Fibroblast of peridontal ligament (primary cell): ENCODE measurements around the gene BBS1.
A peak's percentile ranks its signal among the peaks of the same experiment; 100 is the strongest.

Experiments used
- DNase-seq: peaks from one replicate; pipeline ENCODE4 v3.0.0-alpha.2; 2010; ENCODE audit errors: extremely low read depth

The BBS1 gene

DNA sequence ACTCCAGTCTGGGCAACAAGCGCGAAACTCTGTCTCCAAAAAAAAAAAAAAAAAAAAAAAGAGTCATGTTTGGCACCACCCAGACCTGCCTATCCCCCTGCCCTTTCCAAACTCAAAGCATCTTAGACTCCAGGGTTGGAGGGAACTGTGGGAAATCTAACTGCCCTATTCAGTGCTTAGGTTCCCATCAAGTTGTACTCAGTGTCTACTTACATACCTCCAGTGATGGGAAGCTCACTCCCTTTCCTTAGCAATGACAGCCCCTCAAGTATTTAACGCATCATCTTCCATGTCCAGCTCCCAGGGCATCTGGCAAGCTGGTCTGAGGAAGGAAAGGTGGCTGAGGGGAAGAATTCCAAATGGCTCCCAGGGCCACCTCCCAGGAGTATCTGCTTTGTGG, 39.3 kb downstream of the BBS1 start:
- no peak for DNase-seq

DNA sequence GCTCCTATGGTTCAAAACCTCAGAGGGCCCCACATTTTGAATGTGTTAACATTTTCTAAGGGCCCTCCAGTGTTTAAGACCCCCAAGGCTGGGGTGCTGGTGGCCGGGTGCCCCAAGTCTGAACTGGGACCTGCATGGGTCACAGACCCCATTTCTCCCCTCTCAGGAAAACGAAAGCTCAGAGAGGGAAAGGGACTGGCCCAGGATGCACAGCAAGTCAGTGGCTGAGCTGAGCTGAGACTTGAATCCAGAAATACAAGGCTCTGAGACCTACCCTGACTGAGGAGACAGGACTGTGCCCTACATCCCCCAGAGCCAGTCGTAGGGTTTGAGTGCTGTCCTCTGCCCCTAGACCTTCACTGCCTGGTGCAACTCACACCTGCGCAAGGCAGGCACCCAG, 40.5 kb downstream of the BBS1 start:
- no peak for DNase-seq

DNA sequence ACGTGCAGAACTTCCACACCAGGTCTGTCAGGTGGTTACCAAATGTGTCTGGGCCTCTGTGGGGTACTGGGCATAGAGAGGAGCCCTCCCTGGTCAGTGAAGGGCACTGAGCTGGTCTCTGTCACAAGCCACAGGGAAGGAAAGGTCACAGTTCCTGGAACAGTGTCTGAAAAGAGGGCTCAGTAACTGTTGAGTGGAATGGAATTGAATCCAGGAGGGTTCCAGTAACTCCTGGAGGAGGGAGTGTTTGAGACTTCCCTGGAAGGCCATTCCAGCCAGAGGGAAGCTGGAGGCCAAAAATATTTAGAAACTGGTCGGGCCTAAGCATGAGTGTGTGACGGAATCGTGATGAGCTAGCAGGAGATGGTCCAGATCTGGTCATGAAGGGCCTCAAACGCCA, 44.2 kb downstream of the BBS1 start:
- no peak for DNase-seq

- DNase-seq, result no peak
Observed at GRCh38 chr11:66555416-66555815, 45.0 kb downstream of the BBS1 start.

DNA sequence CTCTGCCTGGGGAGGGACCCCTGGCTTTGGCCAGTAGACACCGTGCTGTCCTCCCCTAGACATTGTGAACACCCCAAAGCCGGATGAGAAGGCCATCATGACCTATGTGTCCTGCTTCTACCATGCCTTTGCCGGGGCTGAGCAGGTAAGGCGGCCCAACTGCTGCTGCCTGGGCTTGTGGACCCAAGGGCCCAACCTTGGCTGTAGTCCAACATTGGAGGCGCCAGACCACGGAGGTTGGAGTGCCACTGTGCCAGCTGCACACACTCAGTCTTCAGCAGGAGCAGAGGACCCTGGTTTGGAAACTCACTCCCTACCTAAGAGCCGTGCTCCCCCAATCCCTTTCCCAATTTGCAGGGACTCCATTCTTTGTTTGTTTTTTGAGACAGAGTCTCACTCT, 45.7 kb downstream of the BBS1 start:
- no peak for DNase-seq

DNA sequence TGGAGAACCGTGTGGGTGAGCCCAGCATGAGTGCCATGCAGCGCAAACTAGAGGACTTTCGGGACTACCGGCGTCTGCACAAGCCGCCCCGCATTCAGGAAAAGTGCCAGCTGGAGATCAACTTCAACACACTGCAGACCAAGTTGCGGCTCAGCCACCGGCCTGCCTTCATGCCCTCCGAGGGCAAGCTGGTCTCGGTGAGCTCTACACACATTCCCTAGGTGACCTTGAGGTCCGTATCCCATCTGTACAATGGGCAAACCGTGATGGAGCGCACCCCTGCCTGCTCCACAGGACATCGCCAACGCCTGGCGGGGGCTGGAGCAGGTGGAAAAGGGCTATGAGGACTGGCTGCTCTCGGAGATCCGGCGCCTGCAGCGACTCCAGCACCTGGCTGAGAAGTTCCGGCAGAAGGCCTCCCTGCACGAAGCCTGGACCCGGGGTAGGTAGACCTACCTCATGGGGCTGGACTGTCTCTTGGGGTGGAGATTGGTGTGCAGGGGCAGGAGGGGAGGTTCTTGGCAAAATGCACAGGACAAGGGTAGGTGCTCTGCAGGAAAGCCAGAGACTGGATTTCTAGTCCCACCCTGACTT, 47.4 kb downstream of the BBS1 start:
- DNase-seq, result no peak

- DNase-seq, result no peak
Observed at GRCh38 chr11:66559142-66559865, 48.9 kb downstream of the BBS1 start.

DNA sequence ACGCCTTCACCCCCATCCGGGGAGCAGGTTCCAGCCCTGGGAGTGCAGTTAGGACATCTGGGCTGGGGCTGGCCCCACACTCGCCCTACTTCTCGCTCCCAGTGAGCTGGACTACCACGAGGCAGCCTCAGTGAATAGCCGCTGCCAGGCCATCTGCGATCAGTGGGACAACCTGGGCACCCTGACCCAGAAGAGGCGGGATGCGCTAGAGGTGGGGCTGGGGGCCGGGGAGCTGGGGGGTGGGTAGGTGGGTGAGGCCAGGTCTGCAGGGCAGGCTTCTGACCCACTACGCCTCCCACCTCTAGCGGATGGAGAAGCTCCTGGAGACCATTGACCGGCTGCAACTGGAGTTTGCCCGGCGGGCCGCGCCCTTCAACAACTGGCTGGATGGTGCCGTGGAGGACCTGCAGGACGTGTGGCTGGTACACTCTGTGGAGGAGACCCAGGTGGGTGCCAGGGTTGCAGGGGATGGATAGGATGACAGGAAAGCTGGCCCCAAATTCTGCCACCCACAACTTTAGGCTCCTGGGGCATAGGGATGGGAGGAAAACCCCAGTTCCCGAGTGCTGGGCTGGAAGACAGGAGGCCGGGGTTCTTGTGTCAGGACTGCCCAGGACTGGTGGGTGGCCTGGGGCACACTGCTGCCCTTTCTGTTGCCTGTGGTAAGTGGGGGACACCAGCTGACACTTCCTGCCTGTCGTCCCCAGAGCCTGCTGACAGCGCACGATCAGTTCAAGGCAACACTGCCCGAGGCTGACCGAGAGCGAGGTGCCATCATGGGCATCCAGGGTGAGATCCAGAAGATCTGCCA, 49.6 kb downstream of the BBS1 start:
- DNase-seq, result no peak

DNA sequence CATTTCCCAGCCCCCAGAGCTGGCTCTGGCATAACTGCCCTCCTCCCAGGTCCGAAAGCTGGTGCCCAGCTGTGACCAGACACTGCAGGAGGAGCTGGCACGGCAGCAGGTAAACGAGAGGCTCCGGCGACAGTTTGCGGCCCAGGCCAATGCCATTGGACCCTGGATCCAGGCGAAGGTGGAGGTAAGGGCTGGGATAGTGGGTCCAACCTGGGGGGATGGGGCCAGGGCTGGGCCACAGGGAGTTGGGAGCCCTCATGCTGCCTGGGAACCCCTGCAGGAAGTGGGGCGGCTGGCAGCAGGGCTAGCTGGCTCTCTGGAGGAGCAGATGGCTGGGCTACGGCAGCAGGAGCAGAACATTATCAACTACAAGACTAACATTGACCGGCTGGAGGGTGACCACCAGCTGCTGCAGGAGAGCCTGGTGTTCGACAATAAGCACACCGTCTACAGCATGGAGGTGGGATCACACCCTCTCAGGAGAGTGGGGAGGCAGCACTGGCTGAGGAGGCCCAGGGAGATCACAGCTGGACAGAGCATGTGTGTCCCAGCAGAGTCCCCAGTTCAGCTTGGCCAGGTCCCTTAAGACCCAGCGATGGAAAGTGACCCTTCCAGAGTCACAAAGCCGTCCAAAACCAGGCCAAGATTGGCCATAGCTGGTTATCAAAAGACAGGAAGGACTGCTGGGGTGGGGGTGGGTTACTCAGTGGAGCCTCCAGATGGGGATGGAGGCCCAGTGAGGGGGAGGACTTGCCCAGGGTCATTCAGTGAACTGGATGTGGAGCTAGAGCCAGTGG, 50.9 kb downstream of the BBS1 start:
- no peak for DNase-seq

GRCh38 chr11:66561975-66562248, 51.5 kb downstream of the BBS1 start:
- DNase-seq, result no peak

GRCh38 chr11:66562275-66562674, 51.8 kb downstream of the BBS1 start:
- DNase-seq, result no peak

- DNase-seq, result no peak
Observed at GRCh38 chr11:66562907-66563583, 52.6 kb downstream of the BBS1 start.

DNA sequence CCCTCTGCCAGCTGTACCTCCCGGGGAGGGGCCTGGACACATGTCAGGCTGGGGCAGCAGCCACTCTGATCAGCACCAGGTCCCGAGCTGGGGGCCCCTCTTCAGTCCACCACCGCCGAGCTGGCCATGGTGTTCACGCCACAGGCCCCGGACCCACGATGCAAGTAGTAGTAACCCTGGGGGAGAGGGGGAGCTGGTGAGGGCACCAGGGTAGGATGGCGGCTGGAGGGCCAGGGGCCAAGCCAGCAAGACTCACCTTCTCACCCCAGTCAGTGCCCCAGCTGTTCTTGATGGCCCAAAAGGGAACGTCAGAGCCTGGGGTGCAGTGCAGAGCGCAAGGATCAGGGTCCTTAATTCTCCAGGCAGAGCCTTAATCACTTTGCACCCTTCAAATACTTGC, 53.4 kb downstream of the BBS1 start:
- no peak for DNase-seq

- no peak for DNase-seq
Observed at GRCh38 chr11:66564538-66564937, 54.1 kb downstream of the BBS1 start.

- DNase-seq, result no peak
Observed at GRCh38 chr11:66564984-66565383, 54.5 kb downstream of the BBS1 start.

GRCh38 chr11:66566221-66566620, 55.8 kb downstream of the BBS1 start:
- DNase-seq, result no peak

- DNase-seq, result no peak
Observed at GRCh38 chr11:66567787-66568123, 57.3 kb downstream of the BBS1 start.

DNA sequence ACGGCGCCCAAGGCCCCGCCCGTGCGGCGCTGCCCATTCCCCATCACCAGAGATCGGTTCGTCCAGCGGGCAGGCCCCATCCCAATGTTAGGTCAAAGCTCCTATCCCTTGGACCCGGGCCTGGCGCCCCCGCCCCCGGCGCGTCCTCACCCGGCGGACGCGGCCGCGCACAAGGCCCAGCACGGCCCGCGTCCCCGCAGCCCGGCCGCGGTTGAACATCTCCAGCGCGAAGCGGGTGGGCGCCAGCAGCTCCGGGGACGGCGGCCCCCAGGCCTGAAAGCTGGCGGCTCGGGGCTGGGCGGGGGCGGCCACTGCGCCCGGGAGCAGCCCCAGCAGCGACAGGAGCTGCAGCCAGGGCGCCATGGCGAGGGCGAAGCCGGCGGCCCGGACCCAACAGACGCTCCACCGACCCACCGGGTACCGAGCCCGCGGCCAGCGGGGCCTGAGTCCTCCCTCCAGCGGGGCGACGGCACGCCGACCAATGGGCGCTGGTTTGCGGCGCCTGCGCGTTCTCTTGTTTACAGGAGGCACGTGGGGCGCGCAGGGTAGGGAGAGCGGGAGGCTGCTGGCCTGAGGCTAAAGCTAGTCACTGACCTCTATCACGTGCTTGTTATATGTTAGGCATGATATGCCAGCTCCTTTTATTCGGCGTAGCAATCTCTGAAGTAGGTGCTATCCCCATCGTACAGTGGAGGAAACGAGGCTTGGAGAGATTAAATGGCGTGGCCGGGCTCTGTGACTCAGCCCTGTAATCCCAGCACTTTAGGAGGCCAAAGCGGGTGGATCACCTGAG, 57.9 kb downstream of the BBS1 start, which contains the start of gene CTSF:
TSS of gene CTSF (minus strand) at position 483 of the 793 bp plus-strand sequence. CDS start at position 363, 120 bp downstream.
- DNase-seq, result peak; percentile 57

DNA sequence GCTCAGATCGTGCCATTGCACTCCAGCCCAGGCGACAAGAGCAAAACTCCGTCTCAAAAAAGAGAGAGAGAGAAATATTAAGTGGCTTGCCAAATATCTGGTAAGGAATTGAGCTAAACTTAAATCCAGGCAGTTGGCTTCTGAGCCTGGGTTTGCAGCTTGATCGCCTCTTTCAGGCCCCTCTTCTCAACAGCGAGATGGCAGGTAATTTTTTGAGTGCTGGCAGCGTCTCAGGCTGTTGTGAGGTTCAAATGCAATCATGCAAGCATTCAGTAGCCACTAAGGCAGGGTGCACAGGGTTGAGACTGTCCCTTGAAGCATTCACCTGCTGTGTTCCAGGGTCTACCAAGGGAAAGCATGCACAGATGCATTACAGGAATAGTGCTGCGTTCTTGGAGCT, 58.6 kb downstream of the BBS1 start:
- no peak for DNase-seq

GRCh38 chr11:66570079-66570849, 59.8 kb downstream of the BBS1 start:
- peak; percentile 7 for DNase-seq
